UCSD-AML1 (cell line): ENCODE results near the gene CELF2.
"Not testable (repeated sequence)": the region's sequence is repeated elsewhere in the genome, so short reads cannot be mapped to it uniquely, and the experiment has no call there.

Experiments
- DNase-seq: peaks from one replicate; lab custom pipeline; 2025; ENCODE audit not compliant: unreplicated experiment; lab: John Stamatoyannopoulos, UW

Gene CELF2

DNA sequence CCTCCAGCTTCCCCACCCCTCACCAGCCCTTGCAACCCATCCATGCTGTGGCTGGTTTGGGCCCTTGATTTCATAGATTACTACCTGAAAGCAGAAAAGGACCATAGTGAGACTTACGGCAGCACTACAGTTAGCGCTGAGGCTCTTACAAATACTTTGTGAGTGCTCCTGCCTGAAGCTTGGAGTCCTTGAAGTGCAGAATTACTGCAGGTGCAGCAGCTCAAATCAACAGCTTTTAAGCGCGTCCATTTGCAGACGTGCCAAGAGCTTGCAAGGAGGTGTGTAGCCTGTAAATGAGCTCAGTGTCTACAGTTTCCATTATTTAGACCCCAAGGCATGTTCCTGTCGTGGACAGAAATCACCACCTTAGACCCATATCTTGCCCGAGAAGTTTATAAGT is 103.0 kb downstream of the CELF2 start:
- no peak for DNase-seq

- not testable (repeated sequence) for DNase-seq
Observed at GRCh38 chr10:11123892-11124291, 106.2 kb downstream of the CELF2 start.

- no peak for DNase-seq
Observed at GRCh38 chr10:11125004-11125403, 107.3 kb downstream of the CELF2 start.

DNA sequence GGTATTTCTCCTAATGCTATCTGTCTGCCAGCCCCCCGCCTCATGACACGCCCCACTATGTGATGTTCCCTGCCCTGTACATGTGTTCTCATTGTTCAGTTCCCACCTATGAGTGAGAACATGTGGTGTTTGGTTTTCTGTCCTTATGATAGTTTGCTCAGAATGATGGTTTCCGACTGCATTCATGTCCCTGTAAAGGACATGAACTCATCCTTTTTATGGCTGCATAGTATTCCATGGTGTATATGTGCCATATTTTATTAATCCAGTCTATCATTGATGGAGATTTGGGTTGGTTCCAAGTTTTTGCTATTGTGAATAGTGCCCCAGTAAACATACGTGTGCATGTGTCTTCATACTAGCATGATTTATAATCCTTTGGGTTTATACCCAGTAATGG is 109.3 kb downstream of the CELF2 start:
- not testable (repeated sequence) for DNase-seq

DNA sequence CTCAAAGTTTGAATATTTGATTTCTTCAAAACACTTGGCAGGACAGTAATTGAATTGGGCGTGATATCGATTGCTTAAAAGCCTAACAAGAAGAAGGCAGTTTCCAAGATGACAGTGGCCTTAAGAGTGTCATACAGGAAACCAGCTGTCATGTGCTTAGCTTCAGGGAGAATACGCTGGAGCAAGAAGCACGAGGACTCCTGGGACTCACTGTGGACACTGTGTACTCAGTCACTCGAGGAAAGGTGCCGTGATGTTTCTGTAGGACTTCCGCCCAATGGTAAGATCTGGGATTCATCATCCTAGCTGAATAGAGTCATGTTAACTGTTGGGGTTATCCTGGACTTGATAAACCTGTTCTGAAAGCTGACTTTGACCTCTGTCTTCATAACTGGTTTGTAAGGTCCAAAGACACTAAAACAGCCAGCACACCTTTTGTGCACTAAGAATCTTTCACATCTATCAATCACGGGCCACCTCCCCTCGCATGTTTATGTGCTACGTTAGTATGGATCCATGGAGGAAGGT is 113.5 kb downstream of the CELF2 start:
- no peak for DNase-seq

GRCh38 chr10:11134411-11134810 is 116.7 kb downstream of the CELF2 start:
- DNase-seq = no peak

DNA sequence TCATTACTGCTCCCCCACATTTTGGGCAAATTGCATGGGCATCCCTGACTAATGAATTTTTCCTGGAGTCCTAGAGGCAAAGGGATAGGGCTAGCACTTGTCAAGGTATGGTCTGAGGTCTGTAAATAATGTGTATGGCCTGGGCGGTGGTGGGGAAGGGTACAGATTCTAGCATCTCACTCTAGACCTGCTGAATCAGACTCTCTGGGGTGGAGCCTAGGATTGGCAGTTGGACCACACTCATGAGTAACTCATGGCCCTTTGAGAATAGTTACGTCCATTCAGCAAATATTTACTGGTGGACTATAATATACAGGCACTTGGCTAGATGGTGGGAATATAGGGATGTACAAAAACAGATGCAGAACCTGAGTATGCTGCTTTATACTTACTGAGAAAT is 118.0 kb downstream of the CELF2 start:
- no peak for DNase-seq

GRCh38 chr10:11138314-11139033 is 120.8 kb downstream of the CELF2 start:
- no peak for DNase-seq

- DNase-seq = peak; percentile 53
Observed at GRCh38 chr10:11140963-11141362, 123.3 kb downstream of the CELF2 start.

- DNase-seq = no peak
Observed at GRCh38 chr10:11141571-11142091, 124.0 kb downstream of the CELF2 start.

- no peak for DNase-seq
Observed at GRCh38 chr10:11142777-11143176, 125.1 kb downstream of the CELF2 start.

DNA sequence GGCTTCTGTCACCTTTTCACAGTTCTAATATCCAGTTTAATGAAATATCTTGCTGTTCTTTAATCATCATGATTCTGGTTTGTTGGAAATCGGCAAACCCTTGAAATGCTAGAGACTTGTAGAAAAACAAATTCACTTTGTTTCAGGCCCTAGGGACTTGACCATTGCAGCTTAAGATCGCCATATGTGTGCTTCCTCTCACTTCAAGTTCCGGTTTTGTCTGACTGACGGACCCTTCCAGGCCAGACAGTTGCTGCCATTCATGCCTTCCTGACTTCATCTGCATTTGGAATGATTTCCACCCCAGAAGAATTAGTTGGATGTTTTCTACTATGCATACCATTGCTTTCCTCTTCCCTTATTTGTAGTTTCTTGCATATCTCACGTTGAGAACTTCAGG is 125.6 kb downstream of the CELF2 start:
- no peak for DNase-seq

GRCh38 chr10:11144626-11145494 is 127.2 kb downstream of the CELF2 start:
- DNase-seq = no peak

- peak; percentile 42 for DNase-seq
Observed at GRCh38 chr10:11145495-11145855, 127.8 kb downstream of the CELF2 start.

GRCh38 chr10:11146402-11147171 is 128.9 kb downstream of the CELF2 start:
- no peak for DNase-seq

DNA sequence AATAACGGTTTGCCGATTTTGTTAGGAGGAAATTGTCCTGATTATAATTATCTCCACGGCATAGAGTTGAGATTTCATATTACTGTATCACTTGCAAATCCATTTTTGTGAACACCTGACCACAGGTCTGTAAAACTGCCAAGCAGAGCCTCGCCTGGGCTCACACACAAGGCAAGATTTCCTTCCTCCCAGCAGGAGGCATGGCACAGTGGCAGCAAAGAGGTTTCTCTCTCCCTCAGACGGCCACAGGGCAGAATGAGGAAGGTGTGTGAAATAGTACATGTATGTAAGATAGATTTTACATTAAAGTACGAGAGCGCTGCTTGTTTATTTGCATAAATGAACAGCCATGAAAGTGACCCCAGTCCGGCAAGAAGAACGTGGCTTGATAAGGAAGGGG is 130.1 kb downstream of the CELF2 start:
- peak; percentile 62 for DNase-seq

- no peak for DNase-seq
Observed at GRCh38 chr10:11148142-11149028, 130.7 kb downstream of the CELF2 start.

- no peak for DNase-seq
Observed at GRCh38 chr10:11149807-11150141, 132.1 kb downstream of the CELF2 start.

- no peak for DNase-seq
Observed at GRCh38 chr10:11150231-11150731, 132.6 kb downstream of the CELF2 start.

DNA sequence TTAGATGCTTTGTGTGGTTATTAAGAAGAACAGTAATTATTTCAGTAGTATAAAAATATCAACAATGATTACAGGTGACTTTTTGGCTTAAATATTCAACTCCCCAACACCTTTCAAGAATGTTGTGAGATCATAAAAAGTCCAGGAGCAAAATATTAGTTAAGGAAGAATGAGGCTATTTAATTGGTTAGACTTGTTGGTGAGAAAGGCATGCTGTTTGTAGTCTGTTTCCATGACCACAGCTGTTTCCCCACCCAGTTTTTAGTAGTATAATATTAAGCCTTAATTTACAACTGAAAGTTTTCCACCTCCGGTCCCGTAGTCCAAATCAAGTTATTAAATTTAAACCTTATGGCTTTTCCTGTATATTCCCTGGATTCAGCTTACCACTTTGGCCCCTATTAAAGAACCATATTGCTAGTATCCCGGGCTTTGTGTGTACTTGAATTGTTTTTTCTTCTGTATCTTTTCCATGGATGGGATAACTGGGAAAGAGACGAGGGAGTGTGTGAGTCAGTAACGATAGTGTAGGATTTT is 133.3 kb downstream of the CELF2 start:
- DNase-seq = no peak
